Body of pancreas (tissue), 4 donors: Measurements from ENCODE around the gene SLC23A3.

Experiments
- CTCF ChIP-seq, 7 experiments: fragments of 450-650 bp in 4 of 7; fragments of 200-600 bp in 3 of 7; sonication (generic) in 3 of 7; IDR thresholded peaks; one replicate each; pipeline ENCODE4 v1.5.1; 2016 to 2019; ENCODE audit warnings: antibody characterized with exemption in 7 of 7
- POLR2A ChIP-seq, 3 donors: fragments of 450-650 bp; IDR thresholded peaks; one replicate each; pipeline ENCODE4 v1.6.1; 2016; ENCODE audit warnings: antibody characterized with exemption in 3 of 3, mild to moderate bottlenecking in 2 of 3

DNA sequence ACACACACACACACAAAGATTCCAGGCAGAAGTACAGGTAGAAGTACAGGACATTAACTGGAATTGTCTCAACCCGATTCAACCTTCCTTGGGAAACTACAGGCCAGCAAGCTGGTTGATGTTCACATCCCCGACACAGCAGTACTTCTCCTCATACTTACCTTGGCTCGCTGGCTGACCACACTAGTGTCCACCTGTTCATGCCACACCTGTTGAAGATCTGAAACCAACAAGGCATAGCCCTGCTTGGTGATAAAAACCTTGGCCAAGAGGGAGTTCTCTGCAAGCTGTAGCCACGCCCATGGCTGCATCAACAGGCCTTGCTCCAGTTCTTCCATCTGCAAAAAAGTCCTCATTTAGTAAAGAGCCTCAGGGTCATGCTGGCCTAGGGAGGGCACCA lies 11.8 kb downstream of the SLC23A3 start:
- TF ChIP-seq CTCF (IDR thresholded peaks at IDR 0.05) (no peak), POLR2A (IDR thresholded peaks at IDR 0.05) (no peak)
